ENCODE data around the gene ARRDC4. TPM values are rescaled to one million over a fixed set of nuclear protein-coding genes. Genes with fewer than 3 reads are reported as not detected.

ARRDC4 gene
- total RNA-seq, 3 donors from 2014 or later (not counting 1 experiment from before 2014, with no cell fraction given), result 6.6 to 7.3 (median 7.0) TPM

- H3K9me3 ChIP-seq (ENCODE audit: control insufficient read depth, insufficient read depth, low read length), result no peaks in the 10 kb centered on the region
- no peaks in the 10 kb centered on the region for H3K4me1 Mint-ChIP-seq
- H3K36me3 Mint-ChIP-seq, result no peaks in the 10 kb centered on the region
- no peak for TF ChIP-seq CTCF (IDR thresholded peaks at IDR 0.05)
- intact Hi-C loops (cut with micrococcal nuclease), result no loop called here
- H3K27ac Mint-ChIP-seq, result no peak overlapping the region
- H3K27me3 Mint-ChIP-seq (ENCODE audit: low read depth in 2 of 2), result peaks cover 10% of the 10 kb centered on the region in 2 donors
- H3K4me3 Mint-ChIP-seq, result no peak overlapping the region
- no peak overlapping the region for H3K4me3 ChIP-seq (ENCODE audit: low read length)
- DNase-seq (no peak), ATAC-seq (no peak)
- no peaks in the 10 kb centered on the region for H3K36me3 ChIP-seq (ENCODE audit: control insufficient read depth, insufficient read depth, low read length)
- H3K9me3 Mint-ChIP-seq, result no peaks in the 10 kb centered on the region
- 88% methylated on average over 1 of the region's 1 CpG for WGBS (ENCODE audit: insufficient coverage)
- no peaks in the 10 kb centered on the region for H3K27me3 ChIP-seq (ENCODE audit: control insufficient read depth, insufficient read depth, low read length)
- no peak overlapping the region for H3K27ac ChIP-seq (ENCODE audit: low read length)
- H3K4me1 ChIP-seq (ENCODE audit: control insufficient read depth, insufficient read depth, low read length), result no peaks in the 10 kb centered on the region
Observed at GRCh38 chr15:97941572-97941971, 18.9 kb upstream of the ARRDC4 start.

GRCh38 chr15:97944724-97945123 lies 15.8 kb upstream of the ARRDC4 start:
- no peaks in the 10 kb centered on the region for H3K4me1 ChIP-seq (ENCODE audit: control insufficient read depth, insufficient read depth, low read length)
- no peaks in the 10 kb centered on the region for H3K9me3 ChIP-seq (ENCODE audit: control insufficient read depth, insufficient read depth, low read length)
- intact Hi-C loops (cut with micrococcal nuclease), result no loop called here
- no peak overlapping the region for H3K4me3 ChIP-seq (ENCODE audit: low read length)
- H3K4me1 Mint-ChIP-seq, result no peaks in the 10 kb centered on the region
- ATAC-seq (no peak), DNase-seq (no peak)
- 97% methylated on average over 10 of the region's 10 CpGs for WGBS (ENCODE audit: insufficient coverage)
- no peak for TF ChIP-seq CTCF (IDR thresholded peaks at IDR 0.05)
- H3K27ac ChIP-seq (ENCODE audit: low read length), result no peak overlapping the region
- no peaks in the 10 kb centered on the region for H3K36me3 Mint-ChIP-seq
- H3K36me3 ChIP-seq (ENCODE audit: control insufficient read depth, insufficient read depth, low read length), result no peaks in the 10 kb centered on the region
- H3K27ac Mint-ChIP-seq, result no peak overlapping the region
- peaks cover 13 to 22% of the 10 kb centered on the region in 2 donors for H3K27me3 Mint-ChIP-seq (ENCODE audit: low read depth in 2 of 2)
- H3K9me3 Mint-ChIP-seq, result no peaks in the 10 kb centered on the region
- H3K27me3 ChIP-seq (ENCODE audit: control insufficient read depth, insufficient read depth, low read length), result no peaks in the 10 kb centered on the region
- no peak overlapping the region for H3K4me3 Mint-ChIP-seq

- Histone ChIP-seq H3K4me1 (ENCODE audit: control insufficient read depth, insufficient read depth, low read length) (no peaks in the 10 kb centered on the region), H3K36me3 (ENCODE audit: control insufficient read depth, insufficient read depth, low read length) (no peaks in the 10 kb centered on the region), H3K9me3 (ENCODE audit: control insufficient read depth, insufficient read depth, low read length) (no peaks in the 10 kb centered on the region), H3K27ac (ENCODE audit: low read length) (no peak overlapping the region), H3K27me3 (ENCODE audit: control insufficient read depth, insufficient read depth, low read length) (no peaks in the 10 kb centered on the region), H3K4me3 (ENCODE audit: low read length) (no peak overlapping the region)
- Mint-ChIP-seq H3K36me3 (no peaks in the 10 kb centered on the region), H3K27me3 (ENCODE audit: low read depth in 2 of 2) (peaks cover 22 to 28% of the 10 kb centered on the region in 2 donors), H3K9me3 (no peaks in the 10 kb centered on the region), H3K4me3 (no peak overlapping the region), H3K27ac (no peak overlapping the region), H3K4me1 (no peaks in the 10 kb centered on the region)
- no peak for TF ChIP-seq CTCF (IDR thresholded peaks at IDR 0.05)
- DNase-seq (no peak), ATAC-seq (no peak)
- 91% methylated on average over 14 of the region's 14 CpGs for WGBS (ENCODE audit: insufficient coverage)
- intact Hi-C loops (cut with micrococcal nuclease), result no loop called here
Observed at GRCh38 chr15:97947465-97948260, 12.8 kb upstream of the ARRDC4 start.

- peaks cover 25 to 29% of the 10 kb centered on the region in 2 donors for H3K27me3 Mint-ChIP-seq (ENCODE audit: low read depth in 2 of 2)
- H3K9me3 Mint-ChIP-seq, result no peaks in the 10 kb centered on the region
- H3K4me1 Mint-ChIP-seq, result no peaks in the 10 kb centered on the region
- ATAC-seq (no peak), DNase-seq (no peak)
- H3K4me1 ChIP-seq (ENCODE audit: control insufficient read depth, insufficient read depth, low read length), result no peaks in the 10 kb centered on the region
- no peaks in the 10 kb centered on the region for H3K36me3 Mint-ChIP-seq
- H3K4me3 Mint-ChIP-seq, result no peak overlapping the region
- H3K36me3 ChIP-seq (ENCODE audit: control insufficient read depth, insufficient read depth, low read length), result no peaks in the 10 kb centered on the region
- intact Hi-C loops (cut with micrococcal nuclease), result no loop called here
- no peak overlapping the region for H3K4me3 ChIP-seq (ENCODE audit: low read length)
- no peak for TF ChIP-seq CTCF (IDR thresholded peaks at IDR 0.05)
- no peak overlapping the region for H3K27ac Mint-ChIP-seq
- no peaks in the 10 kb centered on the region for H3K9me3 ChIP-seq (ENCODE audit: control insufficient read depth, insufficient read depth, low read length)
- H3K27ac ChIP-seq (ENCODE audit: low read length), result no peak overlapping the region
- WGBS (ENCODE audit: insufficient coverage), result 96% methylated on average over 5 of the region's 6 CpGs
- H3K27me3 ChIP-seq (ENCODE audit: control insufficient read depth, insufficient read depth, low read length), result no peaks in the 10 kb centered on the region
Observed at GRCh38 chr15:97953254-97953653, 7.2 kb upstream of the ARRDC4 start.
